HepG2 (cell line): ENCODE data around the gene RIPK1. TPM values are rescaled to one million over a fixed set of nuclear protein-coding genes. Genes with fewer than 3 reads are reported as not detected.
A peak's percentile ranks its signal among the peaks of the same experiment; 100 is the strongest.

ENCODE experiments used
- KDM4B ChIP-seq: sonication (generic); formaldehyde crosslinking; IDR thresholded peaks from 2 replicates; pipeline ENCODE4 v1.4.0; 2020; ENCODE audit warnings: missing genetic modification reagents
- KMT2A ChIP-seq: sonication (generic); formaldehyde crosslinking; IDR thresholded peaks from 2 replicates; pipeline ENCODE4 v1.4.0; 2020; ENCODE audit warnings: missing genetic modification reagents
- NFKB2 ChIP-seq: sonication (generic); formaldehyde crosslinking; IDR thresholded peaks from 2 replicates; pipeline ENCODE4 v1.4.0; 2020; ENCODE audit warnings: missing genetic modification reagents, borderline replicate concordance
- NKX3-1 ChIP-seq: sonication (generic); formaldehyde crosslinking; IDR thresholded peaks from 2 replicates; pipeline ENCODE4 v1.5.0; 2020; ENCODE audit warnings: missing genetic modification reagents
- RBM22 ChIP-seq: fragments of 200-400 bp; formaldehyde crosslinking; optimal IDR thresholded peaks from 2 replicates; pipeline ENCODE3; 2017; ENCODE audit warnings: mild to moderate bottlenecking, low read length, moderate library complexity
- TMF1 ChIP-seq: sonication (generic); formaldehyde crosslinking; IDR thresholded peaks from 2 replicates; pipeline ENCODE4 v1.8.1; 2022; ENCODE audit warnings: low read depth, missing genetic modification reagents
- ZNF160 ChIP-seq: sonication (generic); formaldehyde crosslinking; IDR thresholded peaks from 2 replicates; pipeline ENCODE4 v1.8.0; 2022; ENCODE audit warnings: mild to moderate bottlenecking, inconsistent platforms, missing genetic modification reagents
- ZNF709 ChIP-seq: sonication (generic); formaldehyde crosslinking; IDR thresholded peaks from 2 replicates; pipeline ENCODE4 v1.5.0; 2020; ENCODE audit warnings: mild to moderate bottlenecking, missing genetic modification reagents
- polyA plus RNA-seq, 8 experiments: library from polyadenylated mRNA; depleted of rRNA in 3 of 8; stranded (reverse) in 7 of 8; unstranded in 1 of 8; fragments of >200 nt; fragmentation: Illumina TruSeq in 4 of 8; extraction: Trizol in 4 of 8; gene quantifications; 2 replicates each; pipeline versions ENCODE4 v1.2.1 to v1.2.3, GENCODE V29; 2011 to 2016; ENCODE audit warnings: low read depth in 4 of 8, missing spikeins in 1 of 8, mixed read lengths in 1 of 8; ENCODE audit not compliant: insufficient read depth in 1 of 8
- total RNA-seq, 5 experiments: library from RNA; depleted of rRNA; stranded (reverse); fragments of >200 nt; fragmentation: Illumina TruSeq; extraction: Trizol; gene quantifications; 2 replicates each; pipeline ENCODE4 v1.2.3, GENCODE V29; 2016; ENCODE audit warnings: low read depth in 1 of 5
- TF ChIP-seq, protein P1 (sequence below): sonication (generic); formaldehyde crosslinking; IDR thresholded peaks from 2 replicates; pipeline ENCODE4 v1.4.0; 2020; ENCODE audit warnings: mild to moderate bottlenecking, missing genetic modification reagents
- TF ChIP-seq, protein P2 (sequence below): IDR thresholded peaks from 2 replicates; pipeline ENCODE4 v1.6.1; 2016; ENCODE audit warnings: missing genetic modification reagents, missing compliant biosample characterization
- TF ChIP-seq, protein P3 (sequence below): sonication (generic); formaldehyde crosslinking; IDR thresholded peaks from 2 replicates; pipeline ENCODE4 v1.4.0; 2020; ENCODE audit warnings: missing genetic modification reagents, mild to moderate bottlenecking, borderline replicate concordance
- TF ChIP-seq, protein P4 (sequence below): fragments of 450-650 bp; IDR thresholded peaks from 2 replicates; pipeline ENCODE4 v1.6.1; 2017

RIPK1 gene
- total and polyA plus RNA-seq, 2 of the 13 experiments (the other 11 are each of a cell fraction or from before 2014, with no cell fraction given): 9.0 to 10.3 TPM

DNA sequence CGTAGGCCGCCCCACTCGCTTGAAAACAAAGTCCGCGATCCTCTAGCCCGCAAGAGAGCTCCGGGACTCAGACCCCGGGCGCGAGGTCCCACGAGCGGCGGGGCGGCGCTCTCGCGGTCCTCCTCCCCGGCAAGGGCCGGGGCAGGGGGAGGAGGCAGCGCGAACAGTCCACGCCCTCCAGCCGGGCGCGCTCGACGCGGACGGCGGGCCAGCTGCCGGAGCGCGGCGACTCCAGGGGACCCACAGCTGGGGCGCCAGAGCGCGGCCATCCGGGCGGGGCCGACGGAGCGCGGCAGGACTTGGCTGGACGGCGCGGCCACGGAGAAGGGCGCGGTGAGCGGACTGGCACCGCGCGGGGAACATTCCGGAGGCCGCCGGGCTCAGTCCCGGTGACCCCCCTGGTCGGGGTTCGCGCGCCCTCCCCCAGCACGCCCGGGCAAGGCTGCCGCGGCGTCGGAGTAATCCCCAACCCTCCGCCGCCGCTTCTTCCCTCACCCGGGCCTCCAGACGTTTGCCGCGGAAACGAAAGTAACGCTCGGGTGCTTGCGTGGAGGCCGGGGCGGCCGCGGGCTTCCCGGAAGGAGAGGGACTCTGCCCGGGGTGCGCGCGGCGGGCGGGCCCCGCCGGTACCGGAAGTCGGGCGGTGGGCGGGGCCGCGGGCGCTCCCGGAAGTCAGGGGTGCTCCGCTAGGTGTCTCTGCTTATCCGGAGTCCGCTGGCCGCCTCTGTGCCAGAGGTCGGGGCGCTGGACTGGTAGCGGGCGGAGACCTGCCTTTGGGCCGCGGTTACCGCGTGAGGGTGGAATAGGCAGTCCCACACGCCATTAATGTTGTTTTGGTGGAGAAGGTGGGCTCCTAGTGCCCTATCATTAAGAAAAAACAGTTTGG is at the start of gene RIPK1 (continued):
- TF ChIP-seq, protein P1, sequence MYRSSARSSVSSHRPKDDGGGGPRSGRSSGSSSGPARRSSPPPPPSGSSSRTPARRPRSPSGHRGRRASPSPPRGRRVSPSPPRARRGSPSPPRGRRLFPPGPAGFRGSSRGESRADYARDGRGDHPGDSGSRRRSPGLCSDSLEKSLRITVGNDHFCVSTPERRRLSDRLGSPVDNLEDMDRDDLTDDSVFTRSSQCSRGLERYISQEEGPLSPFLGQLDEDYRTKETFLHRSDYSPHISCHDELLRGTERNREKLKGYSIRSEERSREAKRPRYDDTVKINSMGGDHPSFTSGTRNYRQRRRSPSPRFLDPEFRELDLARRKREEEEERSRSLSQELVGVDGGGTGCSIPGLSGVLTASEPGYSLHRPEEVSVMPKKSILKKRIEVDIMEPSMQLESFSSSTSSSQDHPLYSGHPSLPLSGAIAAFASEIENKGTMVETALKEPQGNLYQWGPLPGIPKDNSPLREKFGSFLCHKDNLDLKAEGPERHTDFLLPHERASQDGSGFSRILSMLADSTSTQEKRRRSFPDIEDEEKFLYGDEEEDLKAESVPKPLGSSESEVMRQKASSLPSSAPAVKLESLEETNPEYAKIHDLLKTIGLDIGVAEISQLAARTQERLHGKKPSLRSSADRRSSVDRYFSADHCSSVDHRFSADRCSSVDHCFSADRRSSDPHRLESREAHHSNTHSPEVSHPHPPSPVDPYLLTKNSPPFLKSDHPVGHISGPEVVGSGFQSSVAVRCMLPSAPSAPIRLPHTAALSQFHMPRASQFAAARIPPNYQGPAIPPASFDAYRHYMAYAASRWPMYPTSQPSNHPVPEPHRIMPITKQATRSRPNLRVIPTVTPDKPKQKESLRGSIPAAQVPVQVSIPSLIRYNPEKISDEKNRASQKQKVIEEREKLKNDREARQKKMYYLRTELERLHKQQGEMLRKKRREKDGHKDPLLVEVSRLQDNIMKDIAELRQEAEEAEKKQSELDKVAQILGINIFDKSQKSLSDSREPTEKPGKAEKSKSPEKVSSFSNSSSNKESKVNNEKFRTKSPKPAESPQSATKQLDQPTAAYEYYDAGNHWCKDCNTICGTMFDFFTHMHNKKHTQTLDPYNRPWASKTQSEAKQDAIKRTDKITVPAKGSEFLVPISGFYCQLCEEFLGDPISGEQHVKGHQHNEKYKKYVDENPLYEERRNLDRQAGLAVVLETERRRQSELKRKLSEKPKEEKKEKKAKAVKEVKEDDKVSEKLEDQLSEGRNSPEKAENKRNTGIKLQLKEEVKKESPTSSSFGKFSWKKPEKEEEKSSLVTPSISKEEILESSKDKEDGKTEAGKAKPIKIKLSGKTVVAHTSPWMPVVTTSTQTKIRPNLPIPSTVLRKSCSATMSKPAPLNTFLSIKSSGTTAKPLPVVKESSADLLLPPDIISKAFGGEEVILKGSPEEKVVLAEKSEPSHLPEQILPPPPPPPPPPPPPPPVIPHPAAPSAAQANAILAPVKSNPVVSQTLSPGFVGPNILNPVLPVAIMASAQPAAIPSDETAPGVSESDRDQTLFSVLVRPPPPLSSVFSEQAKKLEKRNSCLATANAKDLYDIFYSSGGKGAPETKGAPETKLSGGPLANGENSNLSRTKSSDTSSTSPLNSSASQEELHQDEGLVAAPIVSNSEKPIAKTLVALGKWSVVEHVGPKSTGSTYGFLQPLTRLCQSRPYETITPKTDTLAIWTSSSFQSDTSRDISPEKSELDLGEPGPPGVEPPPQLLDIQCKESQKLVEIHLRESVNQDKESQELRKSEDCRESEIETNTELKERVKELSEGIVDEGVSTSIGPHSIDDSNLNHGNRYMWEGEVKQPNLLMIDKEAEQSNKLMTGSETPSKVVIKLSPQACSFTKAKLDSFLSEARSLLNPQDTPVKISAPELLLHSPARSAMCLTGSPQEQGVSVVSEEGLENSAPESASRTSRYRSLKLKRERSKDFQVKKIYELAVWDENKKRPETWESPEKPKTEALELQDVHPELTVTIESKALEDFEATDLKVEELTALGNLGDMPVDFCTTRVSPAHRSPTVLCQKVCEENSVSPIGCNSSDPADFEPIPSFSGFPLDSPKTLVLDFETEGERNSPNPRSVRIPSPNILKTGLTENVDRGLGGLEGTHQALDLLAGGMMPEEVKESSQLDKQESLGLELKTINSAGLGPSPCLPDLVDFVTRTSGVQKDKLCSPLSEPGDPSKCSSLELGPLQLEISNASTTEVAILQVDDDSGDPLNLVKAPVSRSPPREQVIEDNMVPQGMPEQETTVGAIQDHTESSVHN: no peak; the same call in none of the 2 replicates
- TF ChIP-seq NFKB2 (CRISPR knock-in tag) (peak; percentile 73), RBM22 (peak; percentile 16), ZNF160 (CRISPR knock-in tag) (no peak; the same call in 1 of the 2 replicates), TMF1 (CRISPR knock-in tag) (peak; percentile 88), ZNF709 (peak; percentile 60), KDM4B (CRISPR knock-in tag) (no peak; the same call in 1 of the 2 replicates), NKX3-1 (CRISPR knock-in tag) (peak; percentile 79), KMT2A (peak; percentile 91)
- TF ChIP-seq, protein P2, sequence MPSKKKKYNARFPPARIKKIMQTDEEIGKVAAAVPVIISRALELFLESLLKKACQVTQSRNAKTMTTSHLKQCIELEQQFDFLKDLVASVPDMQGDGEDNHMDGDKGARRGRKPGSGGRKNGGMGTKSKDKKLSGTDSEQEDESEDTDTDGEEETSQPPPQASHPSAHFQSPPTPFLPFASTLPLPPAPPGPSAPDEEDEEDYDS (CRISPR knock-in tag): peak; percentile 41; the same call in 1 of the 2 replicates
- TF ChIP-seq, protein P3, sequence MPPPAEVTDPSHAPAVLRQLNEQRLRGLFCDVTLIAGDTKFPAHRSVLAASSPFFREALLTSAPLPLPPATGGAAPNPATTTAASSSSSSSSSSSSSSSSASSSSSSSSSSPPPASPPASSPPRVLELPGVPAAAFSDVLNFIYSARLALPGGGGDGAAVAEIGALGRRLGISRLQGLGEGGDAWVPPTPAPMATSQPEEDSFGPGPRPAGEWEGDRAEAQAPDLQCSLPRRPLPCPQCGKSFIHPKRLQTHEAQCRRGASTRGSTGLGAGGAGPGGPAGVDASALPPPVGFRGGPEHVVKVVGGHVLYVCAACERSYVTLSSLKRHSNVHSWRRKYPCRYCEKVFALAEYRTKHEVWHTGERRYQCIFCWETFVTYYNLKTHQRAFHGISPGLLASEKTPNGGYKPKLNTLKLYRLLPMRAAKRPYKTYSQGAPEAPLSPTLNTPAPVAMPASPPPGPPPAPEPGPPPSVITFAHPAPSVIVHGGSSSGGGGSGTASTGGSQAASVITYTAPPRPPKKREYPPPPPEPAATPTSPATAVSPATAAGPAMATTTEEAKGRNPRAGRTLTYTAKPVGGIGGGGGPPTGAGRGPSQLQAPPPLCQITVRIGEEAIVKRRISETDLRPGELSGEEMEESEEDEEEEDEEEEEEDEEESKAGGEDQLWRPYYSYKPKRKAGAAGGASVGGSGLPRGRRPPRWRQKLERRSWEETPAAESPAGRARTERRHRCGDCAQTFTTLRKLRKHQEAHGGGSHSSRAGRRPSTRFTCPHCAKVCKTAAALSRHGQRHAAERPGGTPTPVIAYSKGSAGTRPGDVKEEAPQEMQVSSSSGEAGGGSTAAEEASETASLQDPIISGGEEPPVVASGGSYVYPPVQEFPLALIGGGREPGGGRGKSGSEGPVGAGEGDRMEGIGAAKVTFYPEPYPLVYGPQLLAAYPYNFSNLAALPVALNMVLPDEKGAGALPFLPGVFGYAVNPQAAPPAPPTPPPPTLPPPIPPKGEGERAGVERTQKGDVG (CRISPR knock-in tag): no peak
- TF ChIP-seq, protein P4, sequence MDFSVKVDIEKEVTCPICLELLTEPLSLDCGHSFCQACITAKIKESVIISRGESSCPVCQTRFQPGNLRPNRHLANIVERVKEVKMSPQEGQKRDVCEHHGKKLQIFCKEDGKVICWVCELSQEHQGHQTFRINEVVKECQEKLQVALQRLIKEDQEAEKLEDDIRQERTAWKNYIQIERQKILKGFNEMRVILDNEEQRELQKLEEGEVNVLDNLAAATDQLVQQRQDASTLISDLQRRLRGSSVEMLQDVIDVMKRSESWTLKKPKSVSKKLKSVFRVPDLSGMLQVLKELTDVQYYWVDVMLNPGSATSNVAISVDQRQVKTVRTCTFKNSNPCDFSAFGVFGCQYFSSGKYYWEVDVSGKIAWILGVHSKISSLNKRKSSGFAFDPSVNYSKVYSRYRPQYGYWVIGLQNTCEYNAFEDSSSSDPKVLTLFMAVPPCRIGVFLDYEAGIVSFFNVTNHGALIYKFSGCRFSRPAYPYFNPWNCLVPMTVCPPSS: no peak
